GM19397 (cell line): ENCODE data around the gene HMGCLL1.

Experiments used
- ATAC-seq: cut with Tn5 transposase; IDR thresholded peaks from one replicate; pipeline ENCODE4 v1.9.1; 2021; ENCODE audit warnings: mild to moderate bottlenecking, moderate library complexity; ENCODE audit not compliant: unreplicated experiment

Gene HMGCLL1

GRCh38 chr6:55536391-55536956, 42.5 kb downstream of the HMGCLL1 start:
- ATAC-seq, result no peak

DNA sequence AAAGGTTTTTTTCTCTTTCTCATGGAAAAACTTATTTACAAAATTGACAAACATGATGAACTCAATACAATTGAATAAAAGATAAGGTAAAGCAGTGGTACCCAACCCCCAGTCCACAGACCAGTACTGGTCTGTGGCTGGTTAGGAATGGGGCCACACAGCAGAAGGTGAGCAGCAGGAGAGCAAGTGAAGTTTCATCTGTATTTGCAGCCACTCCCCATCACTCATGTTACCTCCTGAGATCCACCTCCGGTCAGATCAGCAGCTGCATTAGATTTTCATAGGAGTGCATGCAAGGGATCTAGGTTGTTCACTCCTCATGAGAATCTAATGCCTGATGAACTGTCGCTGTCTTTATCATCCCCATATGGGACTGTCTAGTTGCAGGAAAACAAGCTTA, 47.5 kb downstream of the HMGCLL1 start:
- no peak for ATAC-seq

- no peak for ATAC-seq
Measured at GRCh38 chr6:55530931-55531330, 48.1 kb downstream of the HMGCLL1 start.

DNA sequence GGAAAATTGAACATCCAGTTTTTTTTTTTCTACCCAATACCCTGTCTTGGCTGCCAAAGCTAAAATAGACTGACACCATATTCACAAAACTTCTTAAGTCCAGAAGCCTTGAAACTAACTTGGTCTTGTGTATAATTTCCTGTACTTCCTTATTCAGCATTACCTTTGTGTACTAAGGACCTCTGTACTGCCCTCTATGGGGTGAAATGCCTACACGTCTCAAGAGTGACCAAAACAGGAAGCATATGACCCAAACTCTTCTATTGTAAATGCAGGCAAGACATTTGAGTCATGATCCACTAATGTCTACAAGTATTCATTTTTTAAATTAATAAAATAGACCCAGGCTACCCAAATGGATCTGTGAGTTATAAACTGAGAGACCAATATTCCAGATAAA, 50.4 kb downstream of the HMGCLL1 start:
- ATAC-seq, result peak; percentile 75

GRCh38 chr6:55524441-55524840, 54.6 kb downstream of the HMGCLL1 start:
- ATAC-seq, result no peak

GRCh38 chr6:55518529-55519060, 60.4 kb downstream of the HMGCLL1 start:
- no peak for ATAC-seq

GRCh38 chr6:55516736-55517135, 62.3 kb downstream of the HMGCLL1 start:
- no peak for ATAC-seq

DNA sequence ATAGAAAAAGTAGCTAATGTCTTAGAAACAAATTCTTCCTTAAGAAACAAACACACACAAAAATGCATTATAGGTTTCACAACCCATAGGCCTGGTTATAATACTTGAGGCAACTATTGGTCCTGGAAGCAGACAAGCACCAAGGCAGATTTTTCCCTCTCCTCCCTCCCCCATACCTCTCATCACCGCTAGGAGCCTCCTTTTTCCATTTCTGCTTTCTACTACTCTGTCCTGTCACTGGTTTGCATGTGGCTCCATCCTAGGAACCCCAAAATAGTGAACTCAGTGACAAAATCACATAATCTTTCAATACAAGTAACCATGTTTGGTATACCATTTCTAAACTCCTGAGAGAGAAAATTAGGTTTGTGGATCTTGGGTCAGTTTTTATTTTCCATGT, 66.1 kb downstream of the HMGCLL1 start:
- ATAC-seq, result no peak

DNA sequence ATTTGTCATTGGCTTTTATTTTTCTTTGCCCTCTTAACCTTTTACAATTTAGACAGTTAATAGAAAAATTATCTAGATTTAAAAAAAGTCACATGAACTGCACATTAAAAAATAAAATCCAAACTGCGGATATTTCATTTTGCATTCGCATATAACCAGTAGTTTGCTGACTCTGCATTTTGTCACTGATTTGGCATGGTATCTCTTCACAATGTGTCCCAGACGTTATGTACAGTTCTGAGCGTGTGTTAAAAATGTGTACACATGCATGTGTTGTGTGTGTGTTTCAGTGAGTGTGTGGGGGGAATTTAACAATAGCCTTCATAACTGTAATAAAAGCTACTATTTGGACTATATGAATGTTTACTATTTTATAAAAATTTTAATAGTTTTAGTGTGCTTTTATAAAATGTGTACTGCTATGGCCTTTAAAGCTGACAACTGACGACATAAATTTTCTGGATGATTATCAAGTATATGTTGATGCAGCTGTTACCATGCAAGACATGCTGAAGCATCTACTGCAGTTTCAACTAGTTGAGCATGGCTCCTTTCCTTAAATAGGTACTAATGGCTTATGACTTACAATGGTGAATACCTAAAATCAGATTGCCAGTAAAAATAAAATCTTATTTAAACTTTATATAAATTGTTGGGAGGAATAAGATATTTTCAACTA, 67.7 kb downstream of the HMGCLL1 start:
- ATAC-seq, result no peak

DNA sequence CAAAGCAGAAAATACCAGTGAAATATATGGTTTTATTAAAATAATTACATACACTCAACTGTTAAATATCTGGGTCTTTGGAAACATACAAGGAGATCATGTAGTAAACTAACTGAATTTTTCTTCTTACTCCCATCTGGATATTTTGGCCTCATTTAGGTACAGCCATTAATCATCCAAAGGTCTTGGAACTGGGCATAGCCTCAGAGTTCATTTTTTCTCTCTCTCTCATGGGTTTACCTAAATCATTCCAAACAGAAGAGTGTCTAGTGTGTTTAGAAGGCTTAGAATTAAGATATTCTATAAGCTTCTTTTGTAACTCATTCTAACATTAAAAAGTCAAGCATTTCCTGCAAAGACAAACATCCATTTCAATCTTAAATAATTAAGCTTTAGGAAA, 79.4 kb downstream of the HMGCLL1 start:
- no peak for ATAC-seq

DNA sequence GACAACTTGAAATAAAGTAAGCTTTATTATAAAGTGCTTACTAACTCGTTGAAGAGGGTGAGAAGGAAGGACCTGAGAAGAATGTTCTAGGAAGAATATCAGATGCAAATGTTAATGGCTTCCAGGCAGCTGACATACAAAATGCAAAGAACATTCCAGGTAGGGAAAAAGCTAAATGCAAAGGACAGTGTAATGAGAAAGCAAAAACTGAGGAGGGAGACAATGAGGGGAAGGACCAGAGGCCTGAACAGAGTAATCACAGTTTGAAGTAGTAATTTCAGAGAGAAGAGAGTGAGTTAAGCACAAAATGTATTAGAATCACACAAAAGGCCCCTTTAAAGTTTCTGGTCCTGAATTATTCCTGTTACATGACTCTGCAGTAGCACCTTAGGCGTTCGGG, 81.3 kb downstream of the HMGCLL1 start:
- no peak for ATAC-seq

GRCh38 chr6:55496201-55496600, 82.8 kb downstream of the HMGCLL1 start:
- no peak for ATAC-seq

DNA sequence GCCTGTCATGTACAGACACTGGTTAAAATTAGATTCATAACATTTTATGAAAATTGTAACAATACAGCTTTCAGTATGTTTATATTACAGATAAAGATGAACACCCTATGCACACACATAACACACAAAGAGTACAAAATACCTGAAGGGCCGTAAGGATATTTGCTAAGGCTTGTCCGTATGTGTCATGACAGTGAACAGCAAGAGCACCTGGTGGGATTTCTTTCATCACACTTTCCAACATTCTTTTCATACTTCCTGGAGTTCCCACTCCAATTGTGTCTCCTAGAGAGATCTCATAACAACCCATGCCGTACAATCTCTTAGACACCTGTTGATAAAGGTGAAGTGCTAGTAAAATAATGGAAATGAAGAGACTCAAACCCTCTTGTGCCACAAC, 83.7 kb downstream of the HMGCLL1 start:
- ATAC-seq, result no peak

- no peak for ATAC-seq
Measured at GRCh38 chr6:55494411-55494810, 84.6 kb downstream of the HMGCLL1 start.

GRCh38 chr6:55492259-55492658, 86.7 kb downstream of the HMGCLL1 start:
- no peak for ATAC-seq

GRCh38 chr6:55490871-55491270, 88.1 kb downstream of the HMGCLL1 start:
- no peak for ATAC-seq

DNA sequence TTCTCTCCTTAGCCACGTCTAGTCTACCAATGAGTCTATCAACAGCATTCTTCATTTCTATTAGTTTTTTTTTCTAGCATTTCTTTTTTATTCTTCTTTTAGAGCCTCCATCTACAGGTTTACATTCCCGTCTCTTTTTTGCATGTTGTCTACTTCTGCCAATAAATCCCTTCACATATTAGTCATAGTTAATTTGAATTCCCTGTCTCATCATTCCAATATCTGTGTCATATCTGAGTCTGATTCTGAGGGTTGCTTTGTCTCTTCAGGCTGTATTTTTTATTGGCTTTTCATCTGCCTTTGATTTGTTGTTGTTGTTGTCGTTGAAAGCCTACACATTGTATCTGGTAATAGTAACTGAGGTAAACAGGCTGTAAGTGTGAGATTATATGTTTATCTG, 104.6 kb downstream of the HMGCLL1 start:
- ATAC-seq, result no peak

- no peak for ATAC-seq
Measured at GRCh38 chr6:55473722-55474121, 105.3 kb downstream of the HMGCLL1 start.

DNA sequence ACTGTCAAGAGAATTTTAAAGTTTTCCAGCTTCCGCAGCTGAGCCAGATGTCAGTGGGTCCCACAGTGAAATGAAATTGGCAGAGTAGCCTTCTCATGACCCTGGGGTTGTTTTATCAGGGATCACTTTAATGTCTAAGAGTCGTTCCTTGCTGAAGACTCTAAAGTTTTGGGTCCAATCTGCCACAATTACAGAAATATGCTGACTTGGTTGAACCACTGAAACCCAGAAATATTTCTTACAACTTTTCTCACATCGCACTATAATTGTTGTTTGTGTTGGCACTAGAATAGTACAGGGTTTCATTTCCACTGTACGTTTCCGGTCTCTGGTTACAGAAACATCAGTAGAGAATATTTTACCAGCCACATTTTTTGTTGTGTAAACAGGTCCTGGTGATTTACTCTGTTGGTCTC, 109.0 kb downstream of the HMGCLL1 start:
- no peak for ATAC-seq

- no peak for ATAC-seq
Measured at GRCh38 chr6:55456016-55456415, 123.0 kb downstream of the HMGCLL1 start.

DNA sequence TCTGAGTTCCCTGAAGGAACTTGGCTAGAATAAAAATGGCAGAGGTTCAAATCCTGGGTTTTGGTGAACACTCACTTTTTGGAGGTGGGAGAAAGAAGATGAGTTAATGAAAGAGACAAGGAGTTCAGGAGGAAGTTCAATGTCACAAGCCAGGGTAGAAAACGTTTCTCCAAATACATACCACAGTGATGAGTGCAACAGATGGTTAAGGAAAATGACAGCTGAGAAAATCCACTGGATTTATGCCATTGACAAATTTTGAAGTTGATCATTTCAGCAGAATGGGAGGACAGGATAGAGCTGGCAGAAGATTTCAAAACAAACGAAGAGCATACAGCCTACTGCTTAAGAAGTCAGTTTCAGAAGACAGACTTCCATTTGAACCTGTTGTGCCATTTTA, 129.0 kb downstream of the HMGCLL1 start:
- ATAC-seq, result no peak

DNA sequence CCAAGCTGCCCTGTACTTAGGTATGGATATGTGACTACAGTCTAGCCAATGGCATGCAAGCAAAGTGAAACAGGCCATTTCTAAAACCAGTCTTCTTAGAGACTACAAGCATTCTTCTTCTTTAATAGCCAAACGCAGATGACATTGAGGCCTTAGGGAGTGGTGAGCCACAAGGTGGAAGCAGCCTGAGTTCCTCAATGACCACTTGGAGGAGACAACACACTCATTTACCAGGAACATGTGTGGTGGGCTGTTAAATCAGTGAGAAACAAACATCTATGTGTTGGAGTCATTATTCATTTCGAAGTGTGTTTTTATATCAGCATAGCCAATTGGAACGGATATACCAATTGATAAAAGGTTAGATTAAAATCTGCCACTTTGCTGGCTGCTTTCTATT, 129.8 kb downstream of the HMGCLL1 start:
- ATAC-seq, result no peak

DNA sequence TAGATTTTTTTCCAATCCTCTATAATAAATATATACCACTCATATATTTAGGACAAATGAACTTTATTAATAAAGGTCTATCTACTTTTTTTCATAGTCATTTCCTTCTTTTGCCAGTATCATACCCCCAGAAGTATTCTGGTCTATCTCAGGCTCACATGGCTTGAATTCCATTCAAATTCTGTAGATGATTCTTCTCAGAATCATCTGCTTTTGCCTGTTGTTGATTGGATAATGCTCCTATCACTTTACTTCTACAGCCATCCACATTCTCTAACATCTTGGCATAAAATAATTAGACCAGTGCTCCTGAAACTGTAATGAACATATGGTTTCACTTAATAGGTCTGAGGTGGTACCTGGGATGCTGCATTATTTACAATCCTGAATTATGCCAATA, 130.5 kb downstream of the HMGCLL1 start:
- ATAC-seq, result no peak
